Stimulated activated CD8-positive, alpha-beta memory T cell treated with anti-CD3 and anti-CD28 coated beads, Interleukin-4, amount 100 ng/mL, for 24 hours (primary cell): ENCODE measurements around the gene LIN37.

Experiments
- DNase-seq: peaks from one replicate; pipeline ENCODE4 v3.0.0-alpha.2; 2020; ENCODE audit warnings: low read depth

Gene LIN37, protein sequence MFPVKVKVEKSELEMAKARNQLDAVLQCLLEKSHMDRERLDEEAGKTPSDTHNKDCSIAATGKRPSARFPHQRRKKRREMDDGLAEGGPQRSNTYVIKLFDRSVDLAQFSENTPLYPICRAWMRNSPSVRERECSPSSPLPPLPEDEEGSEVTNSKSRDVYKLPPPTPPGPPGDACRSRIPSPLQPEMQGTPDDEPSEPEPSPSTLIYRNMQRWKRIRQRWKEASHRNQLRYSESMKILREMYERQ

GRCh38 chr19:35748106-35749020, at the start of gene LIN37:
Gene LIN37 (plus strand): TSS chr19:35748576. CDS start chr19:35748725, 149 bp downstream.
- peak; percentile 98 for DNase-seq

DNA sequence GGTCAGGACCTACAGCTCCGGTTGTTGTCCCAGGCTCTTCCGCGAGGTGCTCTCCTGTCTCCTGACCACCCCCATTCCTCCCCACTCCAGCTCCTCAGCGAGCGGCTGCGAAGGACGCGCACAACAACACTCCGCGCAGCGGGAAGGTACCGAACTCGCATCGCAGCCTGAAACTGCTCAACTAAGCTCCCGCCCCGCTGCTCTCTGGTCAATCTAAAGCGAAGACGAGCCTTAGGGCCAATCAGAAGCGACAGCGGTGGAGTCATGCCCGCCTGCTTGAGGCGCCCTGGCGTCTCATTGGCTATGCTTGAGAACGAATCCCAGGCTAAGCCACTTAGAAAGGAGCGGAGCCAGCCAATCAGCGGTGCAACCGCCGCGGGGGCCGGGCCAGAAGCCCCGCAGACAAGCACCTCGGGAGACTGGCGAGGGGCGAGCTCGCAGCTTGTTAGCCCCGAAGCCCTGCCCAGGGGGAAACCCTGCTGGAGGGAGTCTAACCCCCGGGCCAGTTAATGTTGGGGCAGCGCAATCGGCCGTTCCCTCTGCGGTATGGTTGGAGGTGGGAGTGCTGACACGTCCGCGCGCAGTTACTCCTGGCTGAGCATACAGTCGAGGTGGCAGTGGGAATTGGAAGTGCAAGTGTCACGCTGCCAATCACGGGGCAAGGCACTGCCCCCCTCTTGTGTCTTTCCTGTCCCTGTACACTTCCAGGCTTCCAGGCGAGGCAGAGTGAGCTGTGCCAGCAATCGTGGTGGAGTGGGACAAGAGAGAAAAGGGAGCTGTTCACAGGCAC, 46.0 kb upstream of the LIN37 start:
- peak; percentile 88 for DNase-seq

GRCh38 chr19:35703343-35703742, 45.0 kb upstream of the LIN37 start:
- DNase-seq = no peak

DNA sequence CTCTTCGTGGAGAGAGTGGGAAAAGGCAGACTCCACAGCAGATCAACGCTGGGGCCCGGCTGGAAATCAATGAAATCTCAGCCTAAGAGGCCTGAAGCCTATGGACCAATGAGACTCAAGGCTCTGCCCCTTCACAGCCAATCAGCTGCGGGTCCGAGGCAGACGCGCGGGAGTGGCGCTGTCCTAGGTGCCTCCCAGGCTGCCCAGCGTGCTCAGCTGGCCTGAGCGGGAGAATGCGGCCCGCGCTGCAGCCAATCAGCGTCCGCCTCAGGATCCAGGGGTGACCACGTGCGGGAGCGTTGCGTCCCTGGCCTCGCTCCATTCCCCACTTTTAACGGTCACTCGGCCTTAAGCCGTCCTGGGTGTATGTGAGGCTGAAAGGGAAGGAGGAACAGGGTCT, 44.2 kb upstream of the LIN37 start, which contains the start of gene ZBTB32:
ZBTB32 (plus strand) TSS at position 341 of the 400 bp plus-strand sequence. CDS start 10,069 bp downstream, outside the sequence.
- no peak for DNase-seq

DNA sequence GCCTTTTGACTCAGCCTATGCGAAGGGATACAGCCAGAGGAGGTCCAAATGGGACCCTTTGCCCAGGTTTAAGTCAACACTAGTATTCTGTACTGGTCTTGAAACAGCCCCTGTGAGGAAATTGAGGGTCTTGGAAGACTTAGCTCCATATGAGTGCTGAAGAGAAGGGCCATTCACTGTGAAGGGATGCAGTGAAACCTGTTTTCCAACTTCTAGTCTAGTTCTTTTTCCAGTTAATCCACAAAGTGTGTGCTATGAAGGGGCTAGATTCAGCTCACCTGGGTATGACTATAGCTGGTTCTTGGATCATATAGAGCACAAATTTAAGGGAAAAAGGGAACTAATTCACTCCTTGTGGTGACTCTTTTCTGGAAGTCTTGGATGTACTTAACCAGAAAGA, 40.0 kb upstream of the LIN37 start:
- DNase-seq = no peak

DNA sequence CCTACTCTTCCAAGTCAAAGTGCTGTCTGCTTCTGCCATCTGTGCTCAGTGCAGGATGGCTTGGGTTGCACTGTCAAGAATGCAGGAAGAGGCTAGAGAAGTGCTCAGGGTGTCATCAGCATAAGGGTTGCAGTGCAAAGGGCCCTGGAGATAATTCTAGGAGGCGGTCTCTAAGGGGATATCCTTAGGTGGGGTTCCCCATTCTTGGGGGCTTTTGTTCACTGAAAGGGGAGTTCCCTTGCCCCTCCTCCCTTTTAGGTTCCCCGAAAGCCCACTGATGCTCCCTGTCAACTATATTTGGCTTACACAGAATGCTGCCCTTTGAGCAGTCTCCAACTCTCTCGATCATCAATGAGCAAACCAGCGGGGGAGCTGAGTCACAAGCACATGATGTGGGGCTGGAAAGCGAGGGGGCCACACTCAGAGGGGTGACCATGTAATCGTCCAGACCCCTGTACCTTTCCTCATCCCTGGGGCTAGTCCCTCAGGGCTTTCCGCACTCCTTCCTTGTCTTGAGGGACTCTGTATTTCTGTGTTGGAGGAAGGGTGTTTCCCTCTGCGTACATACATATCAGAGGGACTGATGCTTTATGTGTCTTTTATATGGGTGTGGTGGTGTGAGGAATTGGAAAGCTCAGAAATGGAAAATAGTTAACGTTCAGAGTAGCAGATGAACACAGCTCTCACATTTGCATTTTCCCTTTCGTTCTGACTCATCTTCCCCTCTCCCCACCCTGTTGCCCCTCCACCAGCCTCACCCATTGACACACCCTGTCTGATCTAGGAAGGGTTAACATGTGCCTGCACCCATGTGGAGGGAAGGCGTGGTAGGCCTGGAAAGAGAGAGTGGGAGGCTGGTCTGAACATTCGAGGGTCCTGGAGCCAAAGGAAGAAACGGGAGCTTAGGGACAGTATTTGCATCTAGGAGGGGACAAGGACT, 37.3 kb upstream of the LIN37 start:
- DNase-seq = peak; percentile 52

GRCh38 chr19:35712567-35713505, 35.5 kb upstream of the LIN37 start:
- DNase-seq = peak; percentile 74

DNA sequence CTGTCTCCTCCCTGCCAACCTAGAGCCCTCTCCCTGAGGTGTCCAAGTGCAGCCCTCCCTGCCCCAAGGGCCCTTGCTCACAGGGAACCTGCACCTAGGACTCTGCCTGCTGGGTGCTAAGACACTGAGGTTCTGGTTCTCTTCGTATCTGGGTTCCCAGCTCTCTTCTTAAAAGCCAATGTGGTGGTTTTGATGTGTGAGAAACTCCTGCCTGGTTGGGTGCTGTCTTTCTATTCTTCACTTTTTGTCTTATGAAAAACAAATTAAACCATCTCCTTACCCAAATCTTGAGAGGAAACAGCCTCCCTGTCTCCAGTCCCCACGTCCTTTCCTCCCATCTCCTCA, 34.9 kb upstream of the LIN37 start:
- DNase-seq = no peak

GRCh38 chr19:35713904-35714495, 34.4 kb upstream of the LIN37 start:
- DNase-seq = no peak

GRCh38 chr19:35714601-35715354, 33.6 kb upstream of the LIN37 start:
- DNase-seq = no peak

DNA sequence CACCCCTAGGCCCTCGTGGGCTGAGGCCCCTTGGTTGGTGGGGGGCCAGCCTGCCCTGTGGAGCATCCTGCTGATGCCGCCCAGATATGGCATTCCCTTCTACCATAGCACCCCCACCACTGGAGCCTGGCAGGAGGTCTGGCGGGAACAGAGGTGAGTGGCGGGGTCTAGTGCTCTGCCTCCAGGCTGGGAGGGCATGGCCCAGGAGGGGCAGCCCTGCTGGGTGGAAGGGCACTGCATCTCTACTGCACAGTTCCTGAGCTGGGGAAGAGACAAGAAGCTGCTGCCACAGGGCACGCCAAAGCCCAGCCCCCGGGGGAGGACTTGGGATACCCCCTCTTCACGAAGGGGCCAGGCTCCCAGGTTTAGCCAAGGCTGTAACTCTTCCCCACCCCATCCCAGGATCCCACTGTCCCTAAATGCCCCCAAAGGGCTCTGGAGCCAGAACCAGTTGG, 33.0 kb upstream of the LIN37 start:
- DNase-seq = no peak

- no peak for DNase-seq
These were observed 32.2 kb upstream of the LIN37 start for GRCh38 chr19:35715981-35716800.

GRCh38 chr19:35716801-35717664, 31.3 kb upstream of the LIN37 start:
- DNase-seq = peak; percentile 96

DNA sequence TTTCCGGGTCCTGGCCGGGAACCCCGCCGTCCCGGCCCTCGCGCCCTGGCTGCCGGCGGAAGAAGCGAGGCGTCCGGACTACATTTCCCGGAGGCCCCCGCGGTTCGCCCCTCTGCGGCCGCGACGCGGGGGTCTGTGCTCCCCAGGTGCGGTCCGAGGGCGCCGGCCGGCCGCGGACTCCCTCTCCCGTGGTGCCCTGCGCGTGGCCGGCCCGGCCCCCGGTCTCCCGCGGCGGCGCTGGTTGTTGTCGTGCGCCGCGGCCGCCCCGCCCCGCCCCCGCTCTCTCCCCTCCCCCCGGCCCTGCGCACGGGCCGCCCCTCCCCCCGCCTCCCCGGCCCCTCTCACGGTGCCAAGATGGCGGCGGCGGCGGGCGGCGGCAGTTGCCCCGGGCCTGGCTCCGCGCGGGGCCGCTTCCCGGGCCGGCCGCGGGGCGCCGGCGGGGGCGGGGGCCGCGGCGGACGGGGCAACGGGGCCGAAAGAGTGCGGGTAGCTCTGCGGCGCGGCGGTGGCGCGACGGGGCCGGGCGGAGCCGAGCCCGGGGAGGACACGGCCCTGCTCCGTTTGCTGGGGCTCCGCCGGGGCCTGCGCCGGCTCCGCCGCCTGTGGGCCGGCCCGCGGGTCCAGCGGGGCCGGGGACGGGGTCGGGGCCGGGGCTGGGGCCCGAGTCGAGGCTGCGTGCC, 30.6 kb upstream of the LIN37 start, which contains the start of gene KMT2B:
KMT2B (plus strand) TSS at position 339 of the 680 bp plus-strand sequence; CDS start at position 355, 16 bp downstream.
- no peak for DNase-seq

DNA sequence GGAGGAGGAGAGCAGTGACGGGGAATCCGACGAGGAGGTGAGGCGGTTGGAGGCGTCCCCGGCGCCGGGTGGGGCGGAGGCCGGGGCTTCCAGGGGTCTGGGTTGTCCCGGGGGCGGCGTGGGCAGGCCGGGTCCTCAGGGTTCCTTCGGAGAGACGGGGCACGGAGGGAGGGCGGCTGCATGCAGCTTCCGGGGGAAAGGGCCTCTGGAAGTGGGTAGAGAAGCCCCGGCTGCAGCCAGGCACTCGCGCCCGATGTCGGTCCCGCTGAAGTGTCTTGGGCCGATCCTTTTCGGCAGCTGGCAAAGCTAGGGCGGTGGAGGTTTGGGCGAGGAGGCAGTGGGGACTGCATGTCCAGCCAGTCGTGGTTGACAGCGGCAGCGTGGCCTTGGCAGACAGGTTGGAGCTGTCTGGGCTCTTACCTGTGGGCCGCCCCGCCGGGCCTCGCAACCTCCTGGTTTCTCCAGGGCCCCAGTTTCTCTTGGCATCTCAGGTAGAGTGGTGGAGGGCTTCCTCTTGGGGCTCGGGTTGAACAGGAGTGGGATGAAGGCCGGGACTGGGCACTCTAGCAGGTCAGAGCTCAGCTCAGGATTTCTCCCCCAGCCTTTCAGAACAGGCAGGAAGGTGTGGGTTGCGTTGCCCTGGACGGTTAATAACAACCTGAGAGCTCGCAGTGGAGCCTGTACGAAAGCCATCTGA, 29.9 kb upstream of the LIN37 start:
- DNase-seq = peak; percentile 53
